Raji (cell line): ENCODE measurements around the gene GAL.

ENCODE experiments used
- POLR2A ChIP-seq: IDR thresholded peaks from 2 replicates; pipeline ENCODE4 v1.6.1; 2011; ENCODE audit warnings: low read depth, low read length, control low read depth; ENCODE audit not compliant: insufficient read depth

Gene GAL

DNA sequence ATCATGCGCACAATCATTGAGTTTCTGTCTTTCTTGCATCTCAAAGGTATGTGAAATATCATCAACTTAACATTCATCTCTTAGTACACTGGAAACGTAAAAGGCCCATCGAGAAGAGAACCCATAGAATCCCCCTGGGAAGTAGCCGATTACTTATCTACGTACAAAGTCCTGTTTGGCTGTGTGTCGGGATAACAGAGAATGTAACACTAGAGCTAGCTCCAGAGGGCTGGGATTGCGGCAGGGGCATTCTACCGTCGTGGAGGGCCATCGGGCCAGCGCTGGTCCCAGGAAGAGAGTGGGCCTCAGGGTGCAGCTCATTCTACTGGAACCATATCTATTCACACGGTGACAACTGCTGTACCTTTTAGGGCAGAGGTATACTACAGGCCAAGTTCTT lies 4.5 kb downstream of the GAL start:
- no peak for TF ChIP-seq POLR2A

DNA sequence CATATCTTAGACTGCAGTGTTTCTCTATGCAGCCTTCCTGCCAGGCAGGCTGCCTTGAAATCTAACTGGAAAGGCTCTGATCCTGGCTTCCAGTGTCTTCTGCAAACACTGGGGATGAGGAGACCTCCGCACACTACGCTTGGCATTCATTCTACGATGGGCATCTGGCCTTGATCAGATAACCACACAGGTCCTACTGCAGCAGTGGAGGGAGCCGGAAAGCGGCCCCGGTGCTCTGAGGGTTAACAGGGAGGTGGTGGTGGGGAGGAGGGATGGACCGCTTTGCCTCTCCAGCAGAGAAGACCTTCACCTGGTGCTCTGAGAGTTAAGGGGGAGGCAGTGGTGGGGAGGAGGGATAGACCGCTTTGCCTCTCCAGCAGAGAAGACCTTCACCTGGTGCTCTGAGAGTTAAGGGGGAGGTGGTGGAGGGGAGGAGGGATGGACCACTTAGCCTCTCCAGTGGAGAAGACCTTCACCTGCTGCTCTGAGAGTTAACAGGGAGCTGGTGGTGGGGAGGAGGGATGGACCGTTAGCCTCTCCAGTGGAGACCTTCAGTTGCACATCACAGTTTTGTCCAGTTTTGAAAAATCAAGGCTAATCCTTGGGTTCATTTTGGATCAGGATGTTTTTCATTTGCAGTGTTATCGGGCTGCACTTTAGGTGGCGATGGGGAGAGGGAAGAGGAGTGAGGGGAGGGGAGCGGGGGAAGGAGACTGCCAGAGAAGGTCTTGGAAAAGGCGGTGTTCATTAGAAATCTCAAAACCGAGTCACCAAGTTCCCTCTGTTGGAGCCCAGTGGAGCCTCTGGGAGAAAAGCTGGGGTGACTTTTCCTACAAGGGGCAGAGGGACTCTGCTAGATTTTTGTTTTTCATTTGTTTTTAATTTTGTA lies 5.6 kb downstream of the GAL start:
- no peak for TF ChIP-seq POLR2A

DNA sequence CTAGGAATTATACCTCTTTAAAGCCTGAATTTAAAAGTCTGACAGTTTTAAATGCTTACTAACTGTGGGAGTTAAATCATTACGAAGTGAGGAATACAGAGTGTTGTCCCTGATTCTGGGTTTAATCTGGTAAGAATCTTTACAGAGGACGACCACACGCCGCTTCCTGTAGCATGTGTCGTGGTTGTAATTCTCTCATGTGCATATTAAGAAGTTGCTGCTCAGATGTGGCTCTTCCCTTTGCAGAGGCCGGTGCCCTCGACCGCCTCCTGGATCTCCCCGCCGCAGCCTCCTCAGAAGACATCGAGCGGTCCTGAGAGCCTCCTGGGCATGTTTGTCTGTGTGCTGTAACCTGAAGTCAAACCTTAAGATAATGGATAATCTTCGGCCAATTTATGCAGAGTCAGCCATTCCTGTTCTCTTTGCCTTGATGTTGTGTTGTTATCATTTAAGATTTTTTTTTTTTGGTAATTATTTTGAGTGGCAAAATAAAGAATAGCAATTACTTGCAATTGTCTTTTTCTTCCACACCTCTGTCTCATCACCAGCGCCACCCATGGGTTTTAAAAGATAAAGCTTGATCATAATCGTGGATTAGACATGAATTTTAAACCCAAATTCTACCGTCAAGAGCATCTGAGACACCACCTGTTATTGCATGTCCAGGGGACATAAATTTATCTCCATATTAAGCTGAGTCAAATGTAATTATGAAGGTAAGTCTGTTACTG lies 6.5 kb downstream of the GAL start:
- no peak for TF ChIP-seq POLR2A

DNA sequence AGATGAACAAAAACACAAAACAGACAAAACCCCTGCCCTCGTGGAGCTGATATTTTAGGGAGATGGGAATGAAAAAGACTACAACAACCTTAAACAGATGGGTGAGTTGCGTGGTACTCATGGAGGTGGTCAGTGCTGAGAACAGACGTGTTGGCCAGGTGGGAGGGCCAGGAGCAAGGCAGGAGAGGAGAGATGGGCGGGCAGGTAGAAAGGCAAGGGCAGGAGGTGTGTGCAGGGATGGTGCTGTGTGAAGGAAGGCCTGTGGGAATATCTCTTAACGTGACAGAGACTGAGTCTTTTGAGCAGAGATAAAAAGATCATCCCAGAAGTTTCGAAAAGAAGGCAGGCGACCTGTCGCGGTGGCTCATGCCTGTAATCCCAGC lies 7.0 kb downstream of the GAL start:
- TF ChIP-seq POLR2A, result no peak

DNA sequence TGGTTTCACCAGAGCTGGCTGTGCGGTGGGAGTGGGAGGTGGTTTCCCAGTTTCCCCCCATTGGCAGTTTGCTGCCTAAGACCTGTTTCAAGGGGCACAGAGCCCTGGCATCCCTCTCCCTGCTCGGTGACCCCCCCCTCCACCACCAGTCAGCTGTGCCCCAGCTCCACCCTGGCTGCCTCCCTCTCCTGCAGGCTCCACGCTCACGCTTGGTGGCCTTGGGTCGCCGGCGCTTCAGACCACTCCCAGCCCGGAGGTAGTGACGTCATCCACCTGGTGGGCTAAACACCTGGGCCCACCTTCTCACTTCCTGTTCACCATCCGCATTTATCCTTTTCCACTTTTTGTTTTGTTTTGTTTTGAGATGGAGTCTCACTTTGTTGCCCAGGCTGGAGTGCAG lies 7.8 kb downstream of the GAL start:
- no peak for TF ChIP-seq POLR2A

DNA sequence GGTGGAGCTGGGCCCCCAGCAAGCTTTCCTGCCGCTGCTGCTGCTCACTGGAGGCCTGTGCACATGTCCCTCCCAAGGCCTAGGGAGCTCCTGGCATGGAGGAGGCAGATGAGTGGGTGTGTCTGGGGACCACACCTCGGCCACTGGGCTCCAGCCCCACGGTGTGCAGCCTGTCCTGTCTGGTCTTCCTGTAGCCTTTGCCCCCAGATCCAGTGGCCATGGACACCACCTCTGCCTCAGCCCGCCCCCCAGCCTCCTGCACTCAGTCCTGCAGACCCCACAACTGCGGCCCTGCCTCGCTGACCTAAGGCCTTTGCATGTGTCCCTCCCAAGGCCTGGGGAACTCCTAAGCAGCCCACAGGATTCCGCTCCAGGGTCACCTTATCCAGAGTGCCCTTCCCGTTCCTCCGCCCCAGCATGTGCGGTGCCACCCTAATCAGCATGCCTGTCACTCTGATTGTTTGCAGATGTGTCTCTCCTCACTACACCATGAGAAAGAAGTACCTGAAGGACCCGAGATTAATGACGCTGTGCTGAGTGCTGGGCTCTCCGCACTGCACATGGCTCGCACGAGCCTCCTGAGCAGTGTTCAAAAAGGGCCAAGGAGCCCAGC lies 8.6 kb downstream of the GAL start:
- no peak for TF ChIP-seq POLR2A

DNA sequence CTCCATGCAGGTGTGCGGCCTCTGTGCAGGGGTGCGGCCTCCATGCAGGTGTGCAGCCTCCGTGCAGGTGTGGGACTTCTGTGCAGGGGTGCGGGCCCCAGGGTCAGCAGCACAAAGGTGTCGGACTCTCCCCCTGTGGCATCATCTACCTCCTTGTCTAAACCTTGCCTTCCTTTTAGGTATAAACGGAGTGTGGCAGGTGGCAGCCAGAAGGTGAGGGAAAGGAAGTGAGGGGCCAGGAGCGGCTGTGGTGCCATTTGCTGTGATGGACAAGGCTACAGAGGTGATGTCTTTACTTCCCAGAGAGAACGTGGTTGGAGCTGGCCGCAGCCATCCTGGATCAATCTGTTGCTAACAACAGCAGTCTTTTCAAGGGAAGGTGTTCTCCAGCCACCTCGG lies 9.1 kb downstream of the GAL start:
- TF ChIP-seq POLR2A, result no peak

DNA sequence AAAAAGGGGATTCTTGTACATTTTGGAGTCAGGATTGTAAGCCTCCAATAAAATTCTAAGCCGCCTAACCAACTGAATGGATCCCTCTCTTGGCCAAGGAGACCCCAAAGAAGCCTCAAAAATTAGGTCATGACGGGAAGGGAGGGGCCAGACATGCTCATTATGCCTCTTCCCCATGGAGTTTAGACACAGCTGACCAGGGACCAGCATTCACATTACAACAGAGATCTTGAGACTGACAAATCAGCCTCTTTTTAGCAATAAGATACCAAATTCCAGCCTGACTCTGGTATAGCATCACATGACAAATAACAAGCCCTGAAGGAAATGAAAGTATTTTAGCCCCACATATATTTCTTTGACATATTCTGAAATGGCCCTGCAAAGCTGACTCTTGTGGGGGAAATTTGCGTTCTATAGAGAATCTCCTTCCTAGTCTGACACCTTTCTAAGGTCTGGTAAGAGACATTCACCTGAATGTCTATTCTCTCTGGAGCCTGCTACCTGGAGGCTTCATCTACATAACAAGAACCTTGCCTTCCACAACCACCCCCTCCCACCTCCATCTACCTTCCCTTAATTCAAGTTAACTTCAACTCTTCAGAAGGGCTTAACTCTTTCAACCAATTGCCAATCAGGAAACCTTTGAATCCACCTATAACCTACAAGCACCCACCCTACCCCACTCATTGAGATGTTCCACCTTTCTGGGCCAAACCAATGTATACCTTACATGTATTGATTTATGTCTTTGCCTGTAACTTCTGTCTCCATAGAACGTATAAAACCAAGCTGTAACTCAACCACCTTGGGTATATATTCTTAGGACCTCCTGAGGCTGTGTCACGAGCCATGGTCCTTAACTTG lies 10.3 kb downstream of the GAL start:
- TF ChIP-seq POLR2A, result no peak

DNA sequence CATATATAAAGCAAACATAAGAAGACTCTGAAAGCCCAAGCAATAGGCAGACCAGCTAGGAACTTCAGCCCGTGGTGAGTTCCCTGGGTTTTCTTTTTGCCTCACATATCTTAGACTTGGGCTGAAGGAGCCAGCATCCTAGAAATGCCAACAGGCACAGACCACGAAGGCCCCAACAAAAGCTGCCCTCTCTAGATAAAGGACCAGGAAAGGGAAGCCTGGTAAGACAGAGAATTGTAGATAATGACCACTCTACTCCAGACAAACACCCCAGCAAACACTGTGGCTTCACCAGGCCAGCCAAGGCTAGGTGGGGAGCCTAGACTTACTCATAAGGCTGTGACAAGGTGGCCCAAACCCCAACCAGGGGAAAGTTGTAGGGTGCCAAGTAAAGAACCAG lies 11.2 kb downstream of the GAL start:
- no peak for TF ChIP-seq POLR2A

DNA sequence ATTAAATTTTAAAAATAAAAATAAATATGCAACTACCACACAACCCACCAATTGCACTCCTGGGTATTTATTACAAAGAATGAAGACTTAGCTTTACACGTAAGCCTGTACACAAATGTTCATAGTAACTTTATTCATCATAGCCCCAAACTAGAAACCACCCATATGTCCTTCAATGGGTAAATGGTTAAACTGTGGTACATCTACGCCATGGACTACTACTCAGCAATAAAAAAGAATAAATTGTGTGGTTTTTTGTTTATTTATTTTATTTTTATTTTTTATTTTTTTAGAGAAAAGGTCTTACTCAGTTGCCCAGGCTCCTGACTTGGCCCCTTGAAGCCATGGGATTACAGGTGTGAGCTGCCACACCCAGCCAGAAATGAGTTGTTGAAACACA lies 14.6 kb downstream of the GAL start:
- TF ChIP-seq POLR2A, result no peak

DNA sequence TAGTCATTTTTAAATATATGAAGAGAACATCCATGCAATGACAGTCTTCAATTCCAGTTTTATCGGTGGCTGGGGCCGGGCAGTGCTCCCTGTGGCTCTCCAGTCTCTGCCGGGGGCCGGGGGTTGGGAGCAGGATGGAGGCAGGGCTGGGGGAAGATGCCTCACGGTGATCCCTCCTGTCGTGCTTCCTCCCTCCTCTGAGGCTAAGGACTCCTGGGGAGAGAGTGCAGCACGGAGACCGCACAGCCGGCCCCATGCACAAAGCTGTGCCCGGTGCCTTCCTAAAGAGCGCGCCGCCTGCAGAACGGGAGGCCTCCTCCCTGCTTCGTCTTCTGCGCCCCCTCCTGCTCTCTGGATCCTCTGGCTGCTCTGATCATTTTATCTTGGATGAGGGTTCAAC lies 20.5 kb downstream of the GAL start:
- TF ChIP-seq POLR2A, result no peak

DNA sequence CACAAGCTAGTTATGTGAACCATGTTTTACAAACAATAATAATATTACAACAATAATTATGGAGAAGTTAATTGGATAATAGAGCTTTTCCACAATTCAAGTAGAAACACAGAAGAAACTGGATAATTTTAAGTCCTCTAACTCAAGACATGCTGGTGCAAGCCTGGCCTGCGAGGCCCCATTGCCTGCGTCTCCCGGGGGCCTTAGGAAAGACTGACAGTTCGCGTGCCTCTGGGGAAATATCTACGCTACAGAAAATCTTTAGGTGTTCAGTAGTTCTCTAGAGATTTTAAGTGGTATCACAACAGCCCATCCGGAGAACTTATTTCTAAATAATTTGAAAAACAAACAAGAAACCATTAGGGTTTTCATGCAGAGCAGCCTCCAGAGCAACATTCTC lies 23.2 kb downstream of the GAL start:
- TF ChIP-seq POLR2A, result no peak

DNA sequence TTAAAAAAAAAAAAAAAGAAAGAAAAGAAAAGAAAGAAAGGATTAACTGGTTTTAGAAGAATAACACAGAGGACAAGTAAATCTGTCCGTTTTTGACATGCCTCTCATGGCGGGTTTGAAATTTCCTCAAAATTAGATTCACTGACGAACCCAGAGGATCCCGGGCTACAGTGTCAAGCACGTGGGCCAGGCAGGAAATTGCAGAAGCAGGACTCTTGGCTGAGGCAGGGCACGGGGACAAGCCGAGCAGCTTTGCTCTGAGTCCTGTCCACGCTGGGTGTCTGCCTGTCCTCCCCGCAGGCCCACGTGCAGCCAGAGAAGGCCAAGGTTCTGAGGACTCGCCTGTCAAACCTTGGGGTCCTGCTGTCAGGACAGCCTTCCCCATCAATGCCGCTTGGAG lies 24.7 kb downstream of the GAL start:
- TF ChIP-seq POLR2A, result no peak

DNA sequence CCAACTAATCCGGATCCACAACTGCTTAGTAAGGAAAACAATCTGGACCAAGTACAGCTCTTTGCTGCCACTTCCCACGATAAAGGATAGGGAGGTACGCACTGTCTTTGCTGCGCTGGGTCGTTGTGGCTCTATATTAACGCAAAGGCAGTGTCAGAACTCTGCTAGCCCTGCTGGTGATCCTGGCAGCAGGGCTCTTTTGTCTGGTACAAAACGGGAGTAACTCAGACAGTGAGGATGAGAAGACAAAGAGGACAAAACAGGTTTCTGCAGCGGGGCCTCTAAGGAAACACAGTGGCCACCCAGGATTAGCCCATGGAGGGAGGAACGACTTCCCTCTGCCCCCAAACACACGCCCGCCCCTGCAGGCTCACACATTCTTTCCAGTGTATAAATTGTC lies 26.1 kb downstream of the GAL start:
- TF ChIP-seq POLR2A, result no peak

DNA sequence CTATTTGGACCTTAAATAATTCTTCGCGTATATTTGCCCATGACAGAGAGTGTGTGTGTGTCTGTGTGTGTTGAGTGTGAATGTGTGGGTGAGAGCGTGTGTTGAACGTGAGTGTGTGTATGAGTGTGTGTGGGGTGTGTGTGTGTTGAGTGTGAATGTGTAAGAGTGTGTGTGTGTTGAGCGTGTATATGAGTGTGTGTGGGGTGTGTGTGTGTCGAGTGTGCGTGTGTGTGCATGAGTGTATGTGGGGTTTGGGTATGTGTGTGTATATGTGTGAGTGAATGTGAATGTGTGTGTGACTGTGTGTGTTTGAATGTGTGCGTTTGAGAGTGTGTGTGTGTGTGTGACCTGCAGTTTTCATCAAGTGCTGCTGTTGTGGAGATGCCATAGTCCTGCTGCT lies 26.8 kb downstream of the GAL start:
- TF ChIP-seq POLR2A, result no peak

DNA sequence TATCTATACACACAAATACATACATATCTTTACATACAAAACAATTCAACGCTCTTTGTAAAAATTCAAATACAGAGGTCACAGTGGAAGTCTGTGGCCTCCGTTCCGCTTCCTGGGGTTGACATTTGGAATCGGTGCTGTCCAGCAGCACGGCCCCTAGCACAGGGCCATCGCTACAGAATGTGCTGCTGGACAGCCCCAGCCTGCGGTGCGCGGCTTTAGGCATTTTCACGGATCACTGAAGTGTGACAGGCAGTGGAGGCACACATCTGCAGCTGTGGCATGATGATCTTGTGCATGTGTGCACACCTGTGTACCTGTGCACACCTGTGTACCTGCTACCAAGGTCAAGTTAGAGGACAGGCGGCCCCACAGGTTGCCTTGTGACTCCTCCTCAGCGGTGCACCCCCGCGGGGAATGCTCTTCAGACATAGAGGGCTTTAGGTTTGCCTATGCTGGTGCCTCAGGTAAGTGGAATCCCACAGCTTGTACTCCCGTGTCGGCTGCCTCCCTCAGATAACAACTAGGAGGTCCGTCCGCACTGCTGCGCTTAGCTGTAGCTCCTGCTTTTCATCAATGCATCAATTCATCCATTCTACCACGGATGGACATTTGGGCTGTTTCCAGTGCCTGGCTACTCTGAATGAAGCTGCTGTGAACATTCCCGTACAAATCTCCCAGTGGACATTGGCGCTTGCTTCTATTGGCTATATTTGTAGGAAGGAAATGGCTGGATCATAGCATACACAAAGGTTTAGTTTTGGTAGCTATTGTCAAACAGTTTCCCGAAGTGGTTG lies 29.9 kb downstream of the GAL start:
- no peak for TF ChIP-seq POLR2A
